ENCODE results near the gene GNPTAB. TPM values are rescaled to one million over a fixed set of nuclear protein-coding genes. Genes with fewer than 3 reads are reported as not detected.

The GNPTAB gene
- total and polyA plus RNA-seq, 2 of the 8 experiments (the other 6 are each of a cell fraction or from before 2014, with no cell fraction given), result 21.5 to 51.3 TPM

DNA sequence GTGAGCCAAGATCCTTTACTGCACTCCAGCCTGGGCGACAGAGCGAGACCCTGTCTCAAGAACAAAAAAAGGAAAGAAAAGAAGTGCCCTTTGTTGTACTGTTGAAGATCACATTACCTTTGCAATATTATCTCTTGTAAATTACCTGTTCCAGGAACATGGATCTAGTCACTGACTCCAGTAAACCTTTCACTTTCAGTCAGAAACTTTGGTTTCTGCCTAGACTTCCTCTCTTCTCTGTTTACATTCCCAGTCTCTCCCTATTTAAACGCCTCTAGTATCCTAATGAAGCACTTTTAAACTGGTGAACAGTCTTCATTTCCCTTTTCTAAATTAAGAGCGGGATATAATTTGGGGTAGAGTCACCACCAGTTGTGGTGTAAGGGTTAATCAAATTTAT lies 120.5 kb downstream of the GNPTAB start:
- no peak for TF ChIP-seq SP4 (IDR thresholded peaks at IDR 0.05; ENCODE audit: low read length)
- TF ChIP-seq, protein P1, sequence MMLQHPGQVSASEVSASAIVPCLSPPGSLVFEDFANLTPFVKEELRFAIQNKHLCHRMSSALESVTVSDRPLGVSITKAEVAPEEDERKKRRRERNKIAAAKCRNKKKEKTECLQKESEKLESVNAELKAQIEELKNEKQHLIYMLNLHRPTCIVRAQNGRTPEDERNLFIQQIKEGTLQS (IDR thresholded peaks at IDR 0.05; ENCODE audit: insufficient read depth, low read depth, low read length), result no peak
- TF ChIP-seq CHD1 (IDR thresholded peaks at IDR 0.05; ENCODE audit: low read depth, low read length), result no peak
- TF ChIP-seq RBBP5 (IDR thresholded peaks at IDR 0.05; ENCODE audit: borderline replicate concordance, low read depth, low read length), result no peak
- no peak for TF ChIP-seq KDM1A (IDR thresholded peaks at IDR 0.05; ENCODE audit: borderline replicate concordance, low read length)
- FAIRE-seq (no peak), DNase-seq (ENCODE audit: low read depth in 1 of 2, low spot score in 2 of 2) (no peak)
- POLR2A ChIA-PET (ENCODE audit: partially characterized antibody), result no interaction called here
- no peak overlapping the region for H4K91ac ChIP-seq (replicated peaks; ENCODE audit: insufficient read length, low read length)
- H4K5ac ChIP-seq (ENCODE audit: insufficient read length, low read depth, low read length), result no peak overlapping the region
- H3K18ac ChIP-seq (ENCODE audit: extremely low read depth, low read length), result no peak overlapping the region
- no peaks in the 10 kb centered on the region; the same call in 1 of the 2 replicates for H3K79me1 ChIP-seq (ENCODE audit: low read depth, low read length)
- no peak overlapping the region for H3K14ac ChIP-seq (ENCODE audit: insufficient read length)
- no peak overlapping the region for H2BK12ac ChIP-seq (ENCODE audit: low read depth, low read length)
- no peaks in the 10 kb centered on the region; a peak in 1 of 8 replicates for H3K36me3 ChIP-seq (ENCODE audit: control insufficient read depth in 2 of 4, insufficient read depth in 4 of 4, low read length in 3 of 4)
- H3K9ac ChIP-seq (replicated peaks in 1 of 4; ENCODE audit: extremely low read depth in 1 of 4, low read depth in 3 of 4, low read length in 3 of 4), result no peak overlapping the region
- no peak overlapping the region for H2BK120ac ChIP-seq (replicated peaks; ENCODE audit: low read depth, low read length)
- peaks cover 0 to 12% of the 10 kb centered on the region in 2 experiments; a peak in 2 of 4 replicates for H3K79me2 ChIP-seq (ENCODE audit: control insufficient read depth in 1 of 2, insufficient read depth in 2 of 2, low read length in 2 of 2)
- no peaks in the 10 kb centered on the region for H4K20me1 ChIP-seq (replicated peaks in 1 of 2; ENCODE audit: control insufficient read depth in 1 of 2, insufficient read depth in 2 of 2, low read length in 2 of 2)
- peaks cover 0 to 4% (median 0%) of the 10 kb centered on the region in 4 experiments; a peak in 1 of 7 replicates for H3K4me1 ChIP-seq (replicated peaks in 1 of 4; ENCODE audit: control insufficient read depth in 3 of 4, insufficient read depth in 4 of 4, low read length in 3 of 4)
- no peak overlapping the region; the same call in 1 of the 2 replicates for H3K27ac ChIP-seq (ENCODE audit: low read depth, low read length)
- H4K8ac ChIP-seq (ENCODE audit: extremely low read depth, insufficient read depth, low read length), result no peak overlapping the region
- no peak overlapping the region for H3K23ac ChIP-seq (ENCODE audit: insufficient read length)
- H3K4me2 ChIP-seq (ENCODE audit: insufficient read depth in 1 of 2, low read depth in 2 of 2, low read length in 2 of 2), result no peak overlapping the region
- H3K27me3 ChIP-seq (replicated peaks in 1 of 4; ENCODE audit: control insufficient read depth in 3 of 4, extremely low read depth in 1 of 4, insufficient read depth in 3 of 4, low read length in 3 of 4), result no peaks in the 10 kb centered on the region
- 92% methylated on average over 4 of the region's 4 CpGs; no CpG with 5 or more reads in 1 of the 2 experiments for WGBS, 2 experiments (ENCODE audit: extremely low coverage in 1 of 2, insufficient coverage in 1 of 2, insufficient read length in 1 of 2, insufficient replicate concordance in 2 of 2, low coverage in 1 of 2, low lambda C conversion rate in 2 of 2, missing lambda C conversion rate in 1 of 2)
- no peak overlapping the region for H2BK5ac ChIP-seq (ENCODE audit: low read depth, low read length)
- H3K4me3 ChIP-seq (ENCODE audit: extremely low read depth in 1 of 4, insufficient read depth in 2 of 4, low read depth in 3 of 4, low read length in 4 of 4), result no peak overlapping the region
- H3K9me3 ChIP-seq (ENCODE audit: insufficient read depth in 2 of 2, low read depth in 1 of 2, low read length in 1 of 2), result no peaks in the 10 kb centered on the region
- no peak overlapping the region for H2BK20ac ChIP-seq (ENCODE audit: low read length)
- no peaks in the 10 kb centered on the region for H3K23me2 ChIP-seq (ENCODE audit: low read depth, low read length)
- no peak overlapping the region for H3K56ac ChIP-seq (replicated peaks; ENCODE audit: insufficient read length, low read depth, low read length)
- H2AFZ ChIP-seq (ENCODE audit: low read length), result no peak overlapping the region
- H2BK15ac ChIP-seq (ENCODE audit: low read length), result no peak overlapping the region
- CTCF ChIA-PET (ENCODE audit: partially characterized antibody), result no interaction called here
- H2AK5ac ChIP-seq (ENCODE audit: low read depth, low read length), result no peak overlapping the region
- H3K4ac ChIP-seq (replicated peaks; ENCODE audit: insufficient read length, low read depth, low read length), result no peak overlapping the region
